ENCODE data around the gene ARL15.
"Not testable (repeated sequence)": the region's sequence is repeated elsewhere in the genome, so short reads cannot be mapped to it uniquely, and the experiment has no call there.

ARL15 gene

DNA sequence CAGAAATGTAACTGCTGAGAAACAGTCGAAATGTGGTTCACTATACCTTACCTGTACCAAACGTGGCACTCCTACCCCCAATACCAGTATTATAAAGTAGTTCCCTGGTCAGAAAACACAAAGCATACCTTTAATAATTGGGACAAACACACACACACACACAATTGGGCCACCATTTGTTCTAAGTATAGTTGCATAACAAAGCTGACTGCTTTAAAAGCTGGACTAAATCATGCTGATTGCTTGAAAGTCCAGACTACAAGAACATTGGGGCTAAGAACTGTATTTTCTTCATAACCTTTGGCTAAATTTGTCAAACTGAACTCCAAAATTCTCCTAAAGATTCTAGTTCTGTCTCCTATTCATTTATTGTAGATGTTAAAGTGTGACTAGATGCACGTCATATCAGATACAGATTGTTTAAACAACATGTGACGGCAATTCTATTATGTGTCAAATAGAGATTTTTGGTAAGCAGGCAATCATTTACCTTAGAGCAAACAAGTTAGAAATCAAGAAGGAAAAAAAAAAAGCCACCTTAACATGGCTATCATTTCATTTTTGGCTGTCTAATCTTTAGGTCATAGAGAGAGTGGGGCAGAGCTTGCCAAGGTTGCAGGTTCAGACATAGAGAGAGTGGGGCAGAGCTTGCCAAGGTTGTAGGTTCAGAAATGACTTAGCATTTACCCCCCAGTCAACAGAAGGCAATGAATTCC, 265.1 kb downstream of the ARL15 start:
- FAIRE-seq: no peak
- DNase-seq (ENCODE audit: insufficient read length, low spot score): no peak
- no peak for TF ChIP-seq CTCF (IDR thresholded peaks at IDR 0.05; ENCODE audit: insufficient read depth, missing control alignments)

GRCh38 chr5:54044276-54044675, 266.1 kb downstream of the ARL15 start:
- DNase-seq (ENCODE audit: insufficient read length, low spot score): not testable (repeated sequence)

GRCh38 chr5:54040804-54041203, 269.6 kb downstream of the ARL15 start:
- DNase-seq (ENCODE audit: insufficient read length, low spot score) (no peak), FAIRE-seq (no peak)
- TF ChIP-seq CTCF (IDR thresholded peaks at IDR 0.05; ENCODE audit: insufficient read depth, missing control alignments): no peak

More at GRCh38 chr5:54044276-54044675, 266.1 kb downstream of the ARL15 start:
- not testable (repeated sequence) for FAIRE-seq

DNA sequence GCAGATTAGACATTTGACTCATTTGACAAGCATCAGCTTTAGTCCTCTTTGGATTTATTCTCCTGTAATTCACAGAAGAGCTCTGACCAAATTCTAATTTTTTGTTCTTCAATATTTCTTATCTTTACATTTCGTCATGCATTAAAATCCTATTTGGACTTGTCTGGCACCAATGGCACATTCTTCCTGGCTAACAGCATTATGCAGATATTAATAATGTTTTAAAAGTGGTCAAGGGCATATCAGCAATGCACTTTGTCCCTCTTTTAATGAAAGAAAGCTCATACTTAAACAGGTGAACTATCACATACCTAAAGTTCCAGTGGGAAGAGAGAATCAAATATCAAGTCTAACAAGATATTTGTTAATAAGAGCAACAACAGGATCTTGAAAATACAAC, 270.4 kb downstream of the ARL15 start:
- FAIRE-seq (peak; percentile 32), DNase-seq (ENCODE audit: insufficient read length, low spot score) (no peak)
- TF ChIP-seq CTCF (IDR thresholded peaks at IDR 0.05; ENCODE audit: insufficient read depth, missing control alignments): no peak

- FAIRE-seq (no peak), DNase-seq (ENCODE audit: insufficient read length, low spot score) (no peak)
- TF ChIP-seq CTCF (IDR thresholded peaks at IDR 0.05; ENCODE audit: insufficient read depth, missing control alignments): no peak
Observed at GRCh38 chr5:54037205-54037604, 273.2 kb downstream of the ARL15 start.

- no peak for TF ChIP-seq CTCF (IDR thresholded peaks at IDR 0.05; ENCODE audit: insufficient read depth, missing control alignments)
- no peak for DNase-seq (ENCODE audit: insufficient read length, low spot score)
- FAIRE-seq: no peak
Observed at GRCh38 chr5:54030981-54031380, 279.4 kb downstream of the ARL15 start.

GRCh38 chr5:54024466-54024865, 285.9 kb downstream of the ARL15 start:
- FAIRE-seq (no peak), DNase-seq (ENCODE audit: insufficient read length, low spot score) (no peak)
- no peak for TF ChIP-seq CTCF (IDR thresholded peaks at IDR 0.05; ENCODE audit: insufficient read depth, missing control alignments)

All from D721Med (cell line).